HepG2 (cell line): ENCODE results near the gene ZNF512B. TPM values are rescaled to one million over a fixed set of nuclear protein-coding genes. Genes with fewer than 3 reads are reported as not detected.

ENCODE experiments used
- BRCA1 ChIP-seq: sonication (generic); formaldehyde crosslinking; IDR thresholded peaks from 2 replicates; pipeline ENCODE4 v1.4.0; 2020; ENCODE audit warnings: missing genetic modification reagents
- CC2D1A ChIP-seq: sonication (generic); formaldehyde crosslinking; IDR thresholded peaks from 2 replicates; pipeline ENCODE4 v1.8.1; 2023; ENCODE audit warnings: mild to moderate bottlenecking, missing genetic modification reagents
- HNF1B ChIP-seq: sonication (generic); formaldehyde crosslinking; IDR thresholded peaks from 2 replicates; pipeline ENCODE4 v1.5.1; 2020; ENCODE audit warnings: mild to moderate bottlenecking, moderate library complexity, missing genetic modification reagents
- SNAI1 ChIP-seq: sonication (generic); formaldehyde crosslinking; IDR thresholded peaks from 2 replicates; pipeline ENCODE4 v1.5.0; 2020; ENCODE audit warnings: mild to moderate bottlenecking, missing genetic modification reagents, borderline replicate concordance
- SP140L ChIP-seq: sonication (generic); formaldehyde crosslinking; IDR thresholded peaks from 2 replicates; pipeline ENCODE4 v1.4.0; 2020; ENCODE audit warnings: missing genetic modification reagents, borderline replicate concordance
- TERF1 ChIP-seq: sonication (generic); formaldehyde crosslinking; IDR thresholded peaks from 2 replicates; pipeline ENCODE4 v1.8.0; 2022; ENCODE audit warnings: mild to moderate bottlenecking, missing genetic modification reagents, moderate library complexity
- TOE1 ChIP-seq: sonication (generic); formaldehyde crosslinking; IDR thresholded peaks from 2 replicates; pipeline ENCODE4 v1.4.0; 2020; ENCODE audit warnings: mild to moderate bottlenecking, missing genetic modification reagents
- ZFP41 ChIP-seq: sonication (generic); formaldehyde crosslinking; IDR thresholded peaks from 2 replicates; pipeline ENCODE4 v1.4.0; 2020; ENCODE audit warnings: mild to moderate bottlenecking, missing genetic modification reagents, borderline replicate concordance
- ZMYM3 ChIP-seq: sonication (generic); formaldehyde crosslinking; IDR thresholded peaks from 2 replicates; pipeline ENCODE4 v1.5.1; 2020; ENCODE audit warnings: mild to moderate bottlenecking, missing genetic modification reagents
- ZNF142 ChIP-seq: sonication (generic); formaldehyde crosslinking; IDR thresholded peaks from 2 replicates; pipeline ENCODE4 v1.4.0; 2020; ENCODE audit warnings: missing genetic modification reagents
- ZNF17 ChIP-seq: sonication (generic); formaldehyde crosslinking; IDR thresholded peaks from 2 replicates; pipeline ENCODE4 v1.5.0; 2020; ENCODE audit warnings: mild to moderate bottlenecking, missing genetic modification reagents
- ZNF18 ChIP-seq: sonication (generic); formaldehyde crosslinking; IDR thresholded peaks from 2 replicates; pipeline ENCODE4 v1.8.0; 2022; ENCODE audit warnings: mild to moderate bottlenecking, missing genetic modification reagents; ENCODE audit not compliant: insufficient replicate concordance
- ZNF317 ChIP-seq: sonication (generic); formaldehyde crosslinking; IDR thresholded peaks from 2 replicates; pipeline ENCODE4 v1.5.0; 2020; ENCODE audit warnings: mild to moderate bottlenecking, missing genetic modification reagents
- ZNF460 ChIP-seq: sonication (generic); formaldehyde crosslinking; IDR thresholded peaks from 2 replicates; pipeline ENCODE4 v1.5.1; 2020; ENCODE audit warnings: missing genetic modification reagents, mild to moderate bottlenecking, borderline replicate concordance
- ZNF484 ChIP-seq: sonication (generic); formaldehyde crosslinking; IDR thresholded peaks from 2 replicates; pipeline ENCODE4 v1.5.1; 2020; ENCODE audit warnings: mild to moderate bottlenecking, low read depth, missing genetic modification reagents, borderline replicate concordance
- ZNF607 ChIP-seq: sonication (generic); formaldehyde crosslinking; IDR thresholded peaks from 2 replicates; pipeline ENCODE4 v1.5.1; 2020; ENCODE audit warnings: missing genetic modification reagents, mild to moderate bottlenecking, borderline replicate concordance
- ZNF747 ChIP-seq: sonication (generic); formaldehyde crosslinking; IDR thresholded peaks from 2 replicates; pipeline ENCODE4 v1.8.1; 2023; ENCODE audit warnings: missing genetic modification reagents, mild to moderate bottlenecking, borderline replicate concordance
- ZNF777 ChIP-seq: sonication (generic); formaldehyde crosslinking; IDR thresholded peaks from 2 replicates; pipeline ENCODE4 v1.4.0; 2020; ENCODE audit warnings: missing genetic modification reagents
- polyA plus RNA-seq, 8 experiments: library from polyadenylated mRNA; depleted of rRNA in 3 of 8; stranded (reverse) in 7 of 8; unstranded in 1 of 8; fragments of >200 nt; fragmentation: Illumina TruSeq in 4 of 8; extraction: Trizol in 4 of 8; gene quantifications; 2 replicates each; pipeline versions ENCODE4 v1.2.1 to v1.2.3, GENCODE V29; 2011 to 2016; ENCODE audit warnings: low read depth in 4 of 8, missing spikeins in 1 of 8, mixed read lengths in 1 of 8; ENCODE audit not compliant: insufficient read depth in 1 of 8
- total RNA-seq, 5 experiments: library from RNA; depleted of rRNA; stranded (reverse); fragments of >200 nt; fragmentation: Illumina TruSeq; extraction: Trizol; gene quantifications; 2 replicates each; pipeline ENCODE4 v1.2.3, GENCODE V29; 2016; ENCODE audit warnings: low read depth in 1 of 5

The ZNF512B gene
- total and polyA plus RNA-seq, 2 of the 13 experiments (the other 11 are each of a cell fraction or from before 2014, with no cell fraction given) = 11.5 to 30.6 TPM

- TF ChIP-seq ZMYM3 (CRISPR knock-in tag) = peak; percentile 22; the same call in 1 of the 2 replicates
- TF ChIP-seq ZNF484 (CRISPR knock-in tag) = no peak; the same call in 1 of the 2 replicates
- TF ChIP-seq TERF1 (CRISPR knock-in tag) = no peak
- TF ChIP-seq ZNF747 (CRISPR knock-in tag) = peak; percentile 66; the same call in 1 of the 2 replicates
- peak; percentile 98 for TF ChIP-seq ZNF777 (CRISPR knock-in tag)
- peak; percentile 66; the same call in 1 of the 2 replicates for TF ChIP-seq ZNF607 (CRISPR knock-in tag)
- no peak for TF ChIP-seq ZNF17 (CRISPR knock-in tag)
- TF ChIP-seq SNAI1 (CRISPR knock-in tag) = no peak
- TF ChIP-seq BRCA1 = peak; percentile 89; the same call in 1 of the 2 replicates
- TF ChIP-seq ZNF460 (CRISPR knock-in tag) = no peak
- TF ChIP-seq HNF1B (CRISPR knock-in tag) = peak; percentile 87
- 0 out of 2 replicates have a peak, but pooled peaks have one; percentile 65 for TF ChIP-seq ZNF142 (CRISPR knock-in tag)
- TF ChIP-seq CC2D1A (CRISPR knock-in tag) = 0 out of 2 replicates have a peak, but pooled peaks have one; percentile 44
- TF ChIP-seq SP140L = 0 out of 2 replicates have a peak, but pooled peaks have one; percentile 36
- peak; percentile 87 for TF ChIP-seq ZFP41 (CRISPR knock-in tag)
- peak; percentile 83 for TF ChIP-seq ZNF317 (CRISPR knock-in tag)
- TF ChIP-seq ZNF18 (CRISPR knock-in tag) = peak; percentile 93
- TF ChIP-seq TOE1 (CRISPR knock-in tag) = 0 out of 2 replicates have a peak, but pooled peaks have one; percentile 84
Measured at GRCh38 chr20:63973636-63974401, 4.1 kb upstream of the ZNF512B start (continued).
